GM11168 (cell line): ENCODE data around the gene TTC6.
"Not testable (repeated sequence)": the region's sequence is repeated elsewhere in the genome, so short reads cannot be mapped to it uniquely, and the experiment has no call there.

Experiments
- in situ Hi-C: fragments of 300-500 bp; cut with MboI; formaldehyde crosslinking; loops from one replicate; pipeline ENCODE4 v1.12.0; 2022; ENCODE audit warnings: low sequenced_read_pairs; ENCODE audit not compliant: unreplicated experiment

TTC6 gene, protein sequence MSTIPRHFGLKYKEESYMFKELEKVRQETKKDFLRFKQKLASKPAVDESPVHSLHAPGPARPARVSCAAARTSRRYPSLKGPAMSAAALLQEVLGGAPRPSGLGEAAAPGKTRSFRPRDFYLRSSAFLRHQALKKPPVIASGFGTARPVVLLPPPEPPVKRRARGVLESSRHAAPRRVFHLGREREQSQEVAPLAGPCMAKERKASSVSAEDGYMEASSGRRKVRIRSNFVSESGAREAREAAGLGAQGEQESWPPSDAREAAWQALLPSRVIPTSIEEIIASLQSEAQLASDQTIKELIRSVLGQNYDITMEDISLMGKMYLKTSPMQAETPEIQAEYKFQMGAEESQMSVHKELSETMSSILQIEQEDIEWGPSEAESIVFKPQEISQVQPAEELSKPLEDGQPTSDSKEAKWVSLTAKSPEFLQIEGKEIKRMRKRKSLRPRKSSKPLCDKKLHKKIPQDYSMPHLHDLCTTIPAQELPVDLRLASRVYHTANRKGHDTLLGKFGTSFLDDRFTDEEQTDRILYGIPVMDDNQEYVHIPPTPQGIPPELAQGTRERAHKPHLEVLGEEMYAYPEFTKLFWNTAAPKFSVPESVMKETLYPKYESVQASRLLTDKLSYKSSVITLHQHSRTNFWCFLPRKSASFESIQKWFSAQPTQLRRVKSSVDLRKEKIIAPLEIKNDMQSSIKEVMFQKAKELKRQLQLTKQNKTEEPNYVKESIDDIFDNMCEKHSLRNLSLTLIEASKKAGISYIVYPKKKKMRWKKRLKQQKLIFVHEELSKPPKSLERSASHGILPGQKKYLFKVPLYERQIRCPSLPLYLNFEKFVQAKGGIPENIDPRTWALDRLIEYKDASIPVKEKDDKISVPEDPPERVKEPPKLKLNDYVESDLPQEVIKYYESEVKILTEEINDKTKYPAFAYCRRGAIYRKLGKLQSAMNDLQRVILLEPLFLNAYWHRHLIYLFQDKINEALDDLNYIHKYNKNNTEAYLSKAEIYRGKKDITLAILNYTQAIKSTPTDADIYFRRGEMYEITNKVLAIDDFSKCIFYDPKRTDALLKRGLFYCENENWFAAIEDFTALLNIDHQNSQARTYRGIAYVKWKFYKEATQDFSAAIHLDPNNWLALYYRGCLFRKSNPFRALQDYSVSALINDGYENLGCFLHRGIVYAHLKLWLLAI (N-terminal part only)

DNA sequence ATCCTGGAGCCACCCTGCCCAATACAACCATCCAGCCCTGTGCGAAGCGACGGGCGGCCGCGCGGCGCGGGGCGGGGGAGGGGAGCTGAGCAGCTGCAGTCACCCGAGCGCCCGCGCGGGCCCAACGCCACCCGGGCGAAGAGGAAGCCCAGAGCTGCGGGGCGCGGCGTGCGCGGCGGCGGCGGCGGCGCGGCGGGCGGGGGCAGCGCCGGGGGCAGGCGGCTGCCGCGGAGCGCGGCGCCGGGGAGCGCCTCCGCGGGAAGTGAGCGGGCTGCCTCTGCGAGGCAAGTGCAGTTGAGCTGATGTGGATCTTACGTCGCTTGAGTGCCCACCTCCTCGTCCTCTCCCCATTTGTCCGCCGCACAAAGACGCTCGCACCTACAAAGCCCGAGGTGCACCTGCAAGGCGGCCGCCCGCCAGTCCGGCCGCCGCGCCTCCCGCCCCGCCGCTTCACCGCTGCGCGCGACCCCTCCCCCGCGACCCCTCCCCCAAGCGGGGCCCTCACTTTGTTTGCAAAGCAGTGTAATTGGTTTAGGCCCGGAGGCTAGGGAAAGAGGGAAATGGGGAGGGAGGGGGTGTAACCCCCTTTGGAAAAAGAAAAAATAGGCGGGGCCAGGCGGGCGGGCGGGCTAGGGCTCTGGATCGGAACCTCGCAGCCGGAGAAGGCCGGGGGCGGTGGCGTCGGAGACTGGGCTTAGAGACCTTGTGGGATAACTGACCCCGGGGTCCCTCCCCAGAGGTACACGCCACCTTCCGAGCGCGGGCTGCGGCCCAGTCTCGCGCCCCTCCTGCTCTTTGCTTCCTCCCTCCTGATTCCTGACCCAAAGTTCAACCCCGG is at the start of gene TTC6, which contains the start of gene FOXA1:
TTC6 (plus strand) TSS at position 659 of the 838 bp plus-strand sequence. CDS start 26,436 bp downstream, outside the sequence.
FOXA1 (minus strand) TSS at position 279 of the 838 bp plus-strand sequence; CDS start at position 2, 277 bp downstream.
- in situ Hi-C loops, result loop anchor here (25.0 kb wide), 1 partner anchor 1058 kb away; no protein-coding TSS in a partner anchor

DNA sequence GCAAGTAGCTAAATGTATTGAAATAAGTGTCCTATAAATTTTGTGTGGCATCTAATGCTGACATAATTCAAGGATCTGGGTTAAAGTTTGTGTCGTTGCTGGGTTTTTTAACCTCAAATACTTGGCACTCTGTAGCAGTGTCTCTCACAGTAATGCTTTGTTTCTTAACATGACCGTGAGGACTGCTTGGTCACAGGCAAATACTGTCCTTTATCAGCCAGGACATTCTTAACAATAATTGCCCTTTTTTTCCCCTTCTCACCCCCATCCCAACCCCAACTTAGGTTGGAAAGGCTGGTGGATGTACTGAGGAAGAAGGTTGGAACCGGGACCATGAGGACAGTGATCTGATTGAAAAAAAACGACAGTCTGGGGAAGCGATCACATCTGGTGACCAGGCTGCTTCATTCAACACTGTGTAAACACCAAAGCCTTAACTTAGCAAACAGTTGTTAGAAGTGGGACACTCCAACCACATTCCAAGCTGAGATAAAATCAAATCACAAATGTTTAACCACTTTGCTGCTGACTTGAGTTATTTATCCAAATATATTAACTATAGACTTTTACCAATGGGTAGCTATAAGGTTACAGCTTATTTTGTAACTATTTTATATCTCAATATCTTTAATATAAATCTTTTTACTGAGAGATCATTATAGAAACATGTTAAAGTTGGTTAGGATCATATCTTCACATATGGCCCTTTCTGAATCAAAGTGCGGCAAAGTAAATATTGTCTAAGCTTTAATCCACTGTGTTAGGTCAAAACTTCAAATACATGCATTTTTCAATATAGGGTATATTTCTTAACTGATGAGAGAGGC is 48.6 kb upstream of the TTC6 start:
- in situ Hi-C loops, result no loop called here

DNA sequence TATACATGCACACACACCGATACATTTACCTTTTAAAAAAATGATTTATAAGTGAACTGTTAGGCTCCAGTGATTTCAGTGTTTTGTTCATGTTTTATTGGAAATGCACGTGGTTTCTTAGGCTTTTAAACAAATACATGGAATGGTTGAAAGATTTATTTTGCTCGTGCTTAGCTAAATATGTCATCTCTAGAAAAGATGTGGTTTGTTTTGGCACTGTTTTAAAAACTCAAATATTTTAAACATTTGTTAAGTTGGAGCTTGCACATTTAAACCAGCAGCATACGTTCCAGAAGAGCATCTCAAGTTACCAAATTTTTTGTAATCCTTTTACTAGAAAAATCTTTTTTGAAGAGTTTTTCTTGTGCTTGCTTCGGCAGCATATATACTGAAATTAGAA is 44.9 kb upstream of the TTC6 start:
- in situ Hi-C loops, result no loop called here

DNA sequence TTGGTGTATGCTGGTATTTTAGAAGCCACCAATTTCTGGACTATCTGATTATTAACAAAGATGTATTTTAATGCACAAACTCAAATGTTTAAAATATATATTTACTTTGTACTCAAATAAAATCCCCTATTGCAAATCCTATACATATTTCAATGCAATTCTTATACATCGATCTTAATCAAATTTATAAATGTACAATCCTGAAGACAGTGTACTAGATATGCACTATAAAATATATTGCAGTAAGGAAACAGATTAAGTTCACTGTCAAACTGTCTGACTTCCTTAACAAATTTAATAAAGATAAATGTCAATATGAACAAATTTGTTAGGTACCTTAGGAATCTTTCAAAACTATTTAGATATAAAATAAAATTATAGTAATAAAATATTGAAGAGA is 44.3 kb upstream of the TTC6 start:
- in situ Hi-C loops, result no loop called here

DNA sequence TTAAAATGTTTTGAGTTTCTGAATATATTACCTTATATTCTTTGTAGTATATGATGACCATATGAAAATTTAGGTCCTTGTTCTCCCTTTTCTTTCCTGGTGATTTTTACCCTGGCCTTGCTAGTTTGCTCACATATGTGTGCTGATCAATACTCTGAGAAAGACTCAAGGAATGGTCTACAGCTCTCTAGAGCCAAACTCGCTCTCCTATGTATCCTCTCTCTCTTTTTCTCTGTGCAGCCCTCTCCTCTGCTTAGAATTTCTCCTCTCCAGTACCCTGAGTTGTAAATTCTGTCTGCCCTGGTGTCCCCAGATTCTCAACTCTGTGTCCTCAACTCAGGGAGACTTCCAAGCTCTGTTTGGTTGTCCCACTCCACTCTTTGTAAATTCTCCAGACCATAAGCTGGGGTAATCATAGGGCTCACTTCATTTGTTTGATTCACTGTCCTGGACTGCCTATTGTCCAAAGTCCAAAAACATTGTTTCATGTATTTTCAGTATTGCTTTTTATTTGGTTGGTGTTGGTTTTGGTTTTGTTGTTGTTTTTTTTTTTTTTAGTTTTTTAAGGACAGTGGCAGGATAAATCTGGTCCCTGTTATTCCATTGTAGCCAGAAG is 41.4 kb upstream of the TTC6 start:
- in situ Hi-C loops, result no loop called here

DNA sequence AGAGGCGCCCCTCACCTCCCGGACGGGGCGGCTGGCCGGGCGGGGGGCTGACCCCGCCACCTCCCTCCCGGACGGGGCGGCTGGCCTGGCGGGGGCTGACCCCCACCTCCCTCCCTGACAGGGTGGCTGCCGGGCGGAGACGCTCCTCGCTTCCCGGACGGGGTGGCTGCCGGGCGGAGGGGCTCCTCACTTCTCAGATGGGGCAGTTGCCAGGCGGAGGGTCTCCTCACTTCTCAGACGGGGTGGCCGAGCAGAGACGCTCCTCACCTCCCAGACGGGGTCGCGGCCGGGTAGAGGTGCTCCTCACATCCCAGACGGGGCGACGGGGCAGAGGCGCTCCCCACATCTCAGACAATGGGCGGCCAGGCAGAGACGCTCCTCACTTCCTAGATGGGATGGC is 39.8 kb upstream of the TTC6 start:
- in situ Hi-C loops, result not testable (repeated sequence)

DNA sequence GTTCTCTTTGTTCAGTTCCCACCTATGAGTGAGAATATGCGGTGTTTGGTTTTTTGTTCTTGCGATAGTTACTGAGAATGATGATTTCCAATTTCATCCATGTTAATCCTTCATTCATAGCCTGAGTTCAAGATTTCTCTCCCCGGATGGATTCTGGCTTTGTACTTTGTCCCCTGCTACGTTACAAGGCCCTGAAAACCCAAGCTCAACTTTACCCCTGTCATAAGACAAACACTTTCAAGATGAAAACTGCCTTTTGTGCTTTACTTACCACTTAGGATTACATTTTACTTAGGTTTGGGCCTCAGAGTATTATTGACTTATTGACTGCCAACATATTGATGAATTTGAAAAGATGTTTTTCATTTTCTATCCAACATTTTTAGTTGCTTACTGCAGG is 36.7 kb upstream of the TTC6 start:
- in situ Hi-C loops, result no loop called here

DNA sequence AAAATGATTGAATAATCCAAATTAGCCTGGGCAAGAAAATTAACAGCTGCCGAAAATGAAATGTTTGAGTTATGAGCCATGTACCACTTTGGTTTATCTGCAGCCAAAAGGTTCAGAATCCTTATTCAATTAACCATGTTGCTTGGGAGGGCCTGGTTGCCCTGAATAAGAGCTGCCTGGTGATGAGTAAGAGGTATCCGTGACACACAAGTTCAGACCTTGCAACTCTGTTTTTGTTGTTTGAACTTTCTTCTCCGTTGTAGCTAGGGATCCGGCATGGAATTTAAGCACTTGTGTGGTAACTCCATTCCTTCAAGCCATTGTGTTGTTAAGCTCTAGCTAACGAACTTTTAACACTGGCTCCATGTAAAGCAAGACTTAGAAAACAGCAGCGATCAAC is 36.0 kb upstream of the TTC6 start:
- in situ Hi-C loops, result no loop called here

DNA sequence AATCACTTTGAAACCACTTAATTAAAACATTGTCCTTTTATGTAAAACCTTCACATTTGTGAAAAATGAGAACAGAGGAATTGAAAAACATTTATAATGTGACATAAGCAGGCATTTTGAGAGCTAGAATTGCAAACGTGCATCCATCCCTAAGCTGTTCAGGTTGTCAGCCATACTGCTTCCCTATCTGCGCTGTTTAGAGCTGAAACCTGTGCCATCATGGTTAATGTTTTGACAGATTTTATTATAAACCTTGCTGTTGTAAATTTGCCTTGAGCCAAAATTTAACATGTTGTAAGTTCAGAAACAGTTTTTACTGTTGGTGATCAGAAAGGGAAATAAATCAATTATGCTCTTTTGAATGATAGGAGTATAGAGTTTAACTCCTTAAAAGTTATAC is 32.2 kb upstream of the TTC6 start:
- in situ Hi-C loops, result no loop called here

DNA sequence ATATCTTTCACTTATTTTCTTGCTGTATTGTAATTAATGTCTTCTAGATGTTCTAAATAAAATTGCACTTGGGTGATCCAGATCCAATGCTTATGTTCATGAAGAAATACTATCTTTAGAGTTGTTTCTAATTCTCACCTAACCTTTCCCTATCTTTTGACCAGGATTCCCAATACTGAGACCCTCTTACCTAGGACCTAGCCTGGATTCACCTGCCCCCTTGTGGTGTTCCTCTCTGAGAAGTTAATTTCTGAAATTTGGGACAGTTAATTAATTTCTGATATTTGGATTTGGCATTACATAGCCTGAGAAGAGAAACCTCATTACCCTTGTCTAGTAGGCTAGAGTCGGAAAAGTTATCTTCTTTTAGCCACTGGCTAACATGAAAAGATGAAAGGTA is 29.9 kb upstream of the TTC6 start:
- in situ Hi-C loops, result no loop called here

DNA sequence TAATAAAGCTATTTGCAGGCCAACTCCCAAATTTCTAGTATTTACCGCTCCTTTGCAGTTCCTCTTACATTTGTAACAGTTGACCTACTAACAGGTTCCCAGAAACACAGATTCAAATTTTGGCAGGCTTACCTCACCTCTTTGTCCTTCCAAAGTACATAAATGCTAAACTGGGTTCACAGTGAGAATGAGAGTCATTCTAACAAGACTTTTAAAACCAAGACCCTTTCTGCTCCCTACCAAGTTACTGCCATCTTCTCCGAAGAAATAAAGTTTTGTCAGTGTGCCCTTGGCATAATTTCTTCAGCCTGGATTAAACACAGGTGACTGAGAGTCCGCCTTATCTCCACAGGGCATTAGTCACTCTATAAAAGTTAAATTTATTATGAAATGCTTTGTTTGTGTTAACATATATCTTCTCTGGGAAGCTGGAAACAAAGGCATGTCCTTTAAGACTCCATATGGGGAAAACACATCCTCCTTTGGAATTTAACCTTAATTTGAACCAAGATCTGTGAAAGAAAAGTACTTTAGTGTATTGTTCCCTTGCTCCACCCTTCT is 28.5 kb upstream of the TTC6 start:
- in situ Hi-C loops, result no loop called here

DNA sequence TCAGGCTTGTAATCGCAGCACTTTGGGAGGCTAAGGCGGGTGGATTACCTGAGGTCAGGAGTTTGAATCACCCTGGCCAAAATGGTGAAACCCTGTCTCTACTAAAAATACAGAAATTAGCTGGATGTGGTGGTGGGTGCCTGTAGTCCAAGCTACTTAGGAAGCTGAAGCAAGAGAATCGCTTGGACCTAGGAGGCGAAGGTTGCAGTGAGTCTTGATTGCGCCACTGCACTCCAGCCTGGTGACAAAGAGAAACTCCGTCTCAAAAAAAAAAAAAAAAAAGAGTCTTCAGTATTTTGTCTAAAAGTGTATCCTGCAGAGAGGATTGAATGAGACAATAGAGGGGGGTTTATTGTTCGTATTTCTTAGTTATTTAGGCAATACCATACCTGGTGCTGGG is 25.7 kb upstream of the TTC6 start:
- in situ Hi-C loops, result no loop called here

DNA sequence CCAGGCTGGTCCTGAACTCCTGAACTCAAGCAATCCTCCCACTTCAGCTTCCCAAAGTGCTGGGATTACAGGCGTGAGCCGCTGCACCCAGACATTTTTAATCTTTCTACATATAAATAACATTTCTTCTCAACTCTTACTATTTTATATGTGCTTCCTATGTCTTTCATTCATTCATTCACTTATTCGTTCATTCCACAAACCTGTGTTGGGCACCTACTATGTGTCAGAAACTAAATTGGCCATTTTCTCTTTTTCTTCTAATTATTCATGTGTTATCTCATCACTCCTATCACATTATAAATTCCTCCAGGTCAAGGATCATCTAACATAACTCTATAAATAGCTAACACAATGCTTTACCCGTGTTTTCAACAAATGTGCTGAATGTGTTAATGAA is 24.0 kb upstream of the TTC6 start:
- in situ Hi-C loops, result no loop called here

DNA sequence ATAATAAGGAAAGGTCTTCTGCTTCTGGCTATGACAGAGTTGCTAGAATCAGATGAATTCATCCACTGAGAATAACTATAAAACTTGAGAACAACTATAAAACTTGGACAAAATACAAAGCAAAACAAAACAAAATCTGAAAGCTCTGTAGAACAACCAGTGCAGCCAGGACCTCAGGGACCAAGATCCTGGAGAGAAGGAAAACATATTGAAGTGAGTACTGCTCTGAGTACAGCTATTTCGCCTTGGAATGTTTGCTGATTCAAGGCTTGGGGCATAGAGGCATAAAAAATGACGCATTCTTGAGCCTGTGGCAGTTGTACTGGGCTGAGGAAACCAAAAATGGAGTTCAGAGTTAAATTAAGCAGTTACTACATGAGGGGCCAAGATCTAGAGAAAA is 22.1 kb upstream of the TTC6 start:
- in situ Hi-C loops, result no loop called here

DNA sequence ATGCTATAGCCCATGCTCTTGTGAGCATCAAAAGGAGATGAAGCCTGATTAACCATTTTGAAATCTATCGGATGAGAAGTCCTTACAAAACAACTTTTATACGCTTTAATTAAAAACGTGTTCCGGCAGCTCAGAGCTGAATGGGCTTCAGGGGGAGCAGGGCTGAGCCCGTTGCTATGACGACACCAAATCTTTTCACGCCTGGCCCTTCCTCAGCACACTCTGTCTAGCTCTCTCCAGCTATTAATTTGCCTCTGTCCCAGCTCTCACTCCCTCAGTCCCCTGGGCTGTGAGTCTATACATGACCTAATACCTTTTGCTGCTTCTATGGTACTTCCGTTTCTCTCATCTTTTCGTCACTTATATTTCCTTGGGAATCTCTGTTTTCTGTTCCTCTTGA is 16.2 kb upstream of the TTC6 start:
- in situ Hi-C loops, result loop anchor here (25.0 kb wide), 1 partner anchor 1042 kb away; no protein-coding TSS in a partner anchor

DNA sequence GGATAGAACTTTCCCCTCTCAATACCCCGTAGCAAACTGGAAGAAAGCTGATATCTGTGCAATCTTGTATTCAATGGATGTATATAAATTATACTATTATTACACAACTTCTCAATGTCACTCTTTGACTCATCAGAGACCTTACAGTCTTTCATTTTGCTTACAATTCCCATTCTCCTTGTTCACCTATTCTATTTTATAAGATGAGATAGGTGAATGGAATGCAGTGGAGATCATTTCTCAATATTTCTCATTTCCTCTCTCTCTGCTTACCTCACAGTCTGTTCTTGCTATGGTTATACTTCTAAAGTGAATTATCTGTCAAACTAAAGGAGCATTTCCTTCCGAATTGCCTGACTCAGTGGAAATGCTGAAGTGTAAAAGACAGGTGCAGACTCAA is 15.3 kb upstream of the TTC6 start:
- in situ Hi-C loops, result loop anchor here (25.0 kb wide), 1 partner anchor 1043 kb away; no protein-coding TSS in a partner anchor

DNA sequence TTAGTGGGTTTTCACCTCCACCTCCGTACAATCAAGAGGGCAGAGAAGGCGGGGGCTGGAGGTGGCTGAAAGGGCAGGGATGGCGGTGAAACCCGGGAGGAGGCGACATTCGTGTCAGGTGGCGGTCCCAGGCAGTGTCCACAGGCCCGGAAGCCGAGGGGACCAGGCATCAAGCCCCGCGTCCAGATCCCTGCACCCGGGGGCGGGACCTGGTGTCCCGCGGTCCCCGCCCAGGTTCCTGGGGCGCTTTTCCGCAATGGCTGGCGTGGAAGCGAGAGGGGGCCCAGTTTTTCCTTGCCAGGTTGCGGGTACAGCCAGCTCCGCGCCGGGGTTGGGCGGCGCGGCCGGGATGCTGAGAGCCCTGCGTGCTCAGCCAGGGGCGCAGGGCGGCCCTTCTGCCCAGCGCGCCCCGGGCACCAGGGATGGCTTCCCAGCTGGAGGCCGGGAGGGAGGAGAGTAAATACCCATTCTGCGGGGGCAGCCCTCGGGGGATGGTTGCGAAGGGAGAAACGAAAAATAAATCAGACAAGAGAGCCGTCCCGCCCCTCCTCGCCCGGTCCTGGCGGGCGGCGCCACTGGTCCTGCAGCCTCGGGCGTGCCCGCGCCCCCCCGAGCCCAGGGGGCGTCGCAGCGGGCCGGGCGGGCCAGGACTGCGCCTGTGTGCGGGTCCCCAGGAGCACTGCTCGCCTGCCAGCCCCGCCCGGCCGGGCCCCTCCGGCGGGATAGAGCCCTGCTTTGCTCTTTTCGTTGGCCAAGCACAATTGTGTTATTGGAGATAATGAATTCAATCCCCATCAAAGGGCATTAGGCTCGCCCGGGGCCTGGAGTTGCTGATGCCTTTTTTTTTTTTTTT is 11.8 kb upstream of the TTC6 start:
- in situ Hi-C loops, result loop anchor here (25.0 kb wide), 1 partner anchor 1046 kb away; no protein-coding TSS in a partner anchor
